Measurements from ENCODE around the gene RHBDL1.

The RHBDL1 gene

DNA sequence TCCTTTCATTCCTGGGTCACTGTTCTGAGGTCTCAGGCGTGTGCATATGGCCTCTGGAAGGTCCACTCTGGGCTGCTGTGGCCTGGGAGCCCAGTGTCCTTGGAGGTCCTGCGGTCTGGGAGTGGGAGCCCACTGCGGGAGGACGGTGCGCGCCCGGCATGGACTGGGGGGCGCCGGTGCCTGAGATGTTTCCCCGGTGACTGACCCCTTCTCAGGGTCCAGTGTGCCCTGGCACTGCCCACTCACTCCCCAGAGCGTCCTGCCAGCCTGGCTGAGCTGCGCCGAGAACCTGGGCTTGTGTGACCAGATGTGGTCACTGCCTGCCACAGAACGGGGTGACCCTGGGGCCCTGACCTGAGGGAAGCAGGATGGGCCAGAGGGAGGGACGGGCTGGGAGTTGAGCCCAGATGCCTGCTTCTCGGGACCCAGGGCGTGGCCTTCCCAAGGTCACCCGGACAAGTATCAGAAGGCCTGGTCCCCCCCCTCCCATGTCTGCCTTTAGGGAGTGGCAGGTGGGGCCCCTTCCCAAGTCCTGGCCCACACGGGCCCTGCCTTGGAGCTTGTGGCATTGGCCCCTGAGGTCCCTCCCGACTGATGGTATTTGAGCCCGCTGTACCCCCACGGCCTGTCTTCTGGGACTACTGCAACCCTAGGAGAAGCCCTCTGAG is 1.1 kb upstream of the RHBDL1 start:
- no peak overlapping the region for H3K27ac ChIP-seq (ENCODE audit: low read length)
- no peak for ATAC-seq (ENCODE audit: insufficient read depth, low read depth)
- no peak overlapping the region for H3K4me2 ChIP-seq (ENCODE audit: insufficient read depth, low read length)

GRCh38 chr16:675884-676564 is 553 bp downstream of the RHBDL1 start:
- no peak for ATAC-seq (ENCODE audit: insufficient read depth, low read depth)
- peaks cover 32% of the 10 kb centered on the region for H3K36me3 ChIP-seq (ENCODE audit: insufficient read depth, low read length)
- TF ChIP-seq, protein P1, sequence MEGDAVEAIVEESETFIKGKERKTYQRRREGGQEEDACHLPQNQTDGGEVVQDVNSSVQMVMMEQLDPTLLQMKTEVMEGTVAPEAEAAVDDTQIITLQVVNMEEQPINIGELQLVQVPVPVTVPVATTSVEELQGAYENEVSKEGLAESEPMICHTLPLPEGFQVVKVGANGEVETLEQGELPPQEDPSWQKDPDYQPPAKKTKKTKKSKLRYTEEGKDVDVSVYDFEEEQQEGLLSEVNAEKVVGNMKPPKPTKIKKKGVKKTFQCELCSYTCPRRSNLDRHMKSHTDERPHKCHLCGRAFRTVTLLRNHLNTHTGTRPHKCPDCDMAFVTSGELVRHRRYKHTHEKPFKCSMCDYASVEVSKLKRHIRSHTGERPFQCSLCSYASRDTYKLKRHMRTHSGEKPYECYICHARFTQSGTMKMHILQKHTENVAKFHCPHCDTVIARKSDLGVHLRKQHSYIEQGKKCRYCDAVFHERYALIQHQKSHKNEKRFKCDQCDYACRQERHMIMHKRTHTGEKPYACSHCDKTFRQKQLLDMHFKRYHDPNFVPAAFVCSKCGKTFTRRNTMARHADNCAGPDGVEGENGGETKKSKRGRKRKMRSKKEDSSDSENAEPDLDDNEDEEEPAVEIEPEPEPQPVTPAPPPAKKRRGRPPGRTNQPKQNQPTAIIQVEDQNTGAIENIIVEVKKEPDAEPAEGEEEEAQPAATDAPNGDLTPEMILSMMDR (IDR thresholded peaks at IDR 0.05; ENCODE audit: borderline replicate concordance, extremely low read depth, low read length, poor library complexity, severe bottlenecking) = no peak
- TF ChIP-seq EZH2 (IDR thresholded peaks at IDR 0.05; ENCODE audit: borderline replicate concordance, low read depth, low read length, severe bottlenecking) = no peak
- H3K27me3 ChIP-seq (ENCODE audit: insufficient read depth, low read length, poor library complexity) = no peaks in the 10 kb centered on the region
- no peak overlapping the region for H3K27ac ChIP-seq (ENCODE audit: low read length)
- no peak for DNase-seq
- peaks cover 17% of the 10 kb centered on the region for H3K4me1 ChIP-seq (ENCODE audit: insufficient read depth, low read length)
- H2AFZ ChIP-seq (ENCODE audit: low read depth, low read length) = no peak overlapping the region
- H3K4me3 ChIP-seq (ENCODE audit: low read depth in 1 of 2, low read length in 2 of 2) = no peak overlapping the region
- H3K79me2 ChIP-seq (ENCODE audit: insufficient read depth, low read length) = peaks cover 7% of the 10 kb centered on the region
- no peak overlapping the region for H3K4me2 ChIP-seq (ENCODE audit: insufficient read depth, low read length)
- H3K9ac ChIP-seq (ENCODE audit: low read depth, low read length) = no peak overlapping the region
- no peaks in the 10 kb centered on the region for H3K9me3 ChIP-seq (ENCODE audit: insufficient read depth, low read length, severe bottlenecking)
- H4K20me1 ChIP-seq (ENCODE audit: insufficient read depth, low read length) = peaks cover 54% of the 10 kb centered on the region

More for the DNA sequence above, 1.1 kb upstream of the RHBDL1 start:
- H3K4me1 ChIP-seq (ENCODE audit: insufficient read depth, low read length) = peaks cover 17% of the 10 kb centered on the region
- peaks cover 47% of the 10 kb centered on the region for H3K36me3 ChIP-seq (ENCODE audit: insufficient read depth, low read length)
- no peaks in the 10 kb centered on the region for H3K27me3 ChIP-seq (ENCODE audit: insufficient read depth, low read length, poor library complexity)
- no peak for DNase-seq
- no peak for TF ChIP-seq EZH2 (IDR thresholded peaks at IDR 0.05; ENCODE audit: borderline replicate concordance, low read depth, low read length, severe bottlenecking)
- TF ChIP-seq, protein P1 (IDR thresholded peaks at IDR 0.05; ENCODE audit: borderline replicate concordance, extremely low read depth, low read length, poor library complexity, severe bottlenecking) = no peak
- no peak overlapping the region for H2AFZ ChIP-seq (ENCODE audit: low read depth, low read length)
- peaks cover 17% of the 10 kb centered on the region for H3K79me2 ChIP-seq (ENCODE audit: insufficient read depth, low read length)
- peaks cover 58% of the 10 kb centered on the region for H4K20me1 ChIP-seq (ENCODE audit: insufficient read depth, low read length)
- no peak overlapping the region for H3K9ac ChIP-seq (ENCODE audit: low read depth, low read length)
- H3K4me3 ChIP-seq (ENCODE audit: low read depth in 1 of 2, low read length in 2 of 2) = no peak overlapping the region
- no peaks in the 10 kb centered on the region for H3K9me3 ChIP-seq (ENCODE audit: insufficient read depth, low read length, severe bottlenecking)

DNA sequence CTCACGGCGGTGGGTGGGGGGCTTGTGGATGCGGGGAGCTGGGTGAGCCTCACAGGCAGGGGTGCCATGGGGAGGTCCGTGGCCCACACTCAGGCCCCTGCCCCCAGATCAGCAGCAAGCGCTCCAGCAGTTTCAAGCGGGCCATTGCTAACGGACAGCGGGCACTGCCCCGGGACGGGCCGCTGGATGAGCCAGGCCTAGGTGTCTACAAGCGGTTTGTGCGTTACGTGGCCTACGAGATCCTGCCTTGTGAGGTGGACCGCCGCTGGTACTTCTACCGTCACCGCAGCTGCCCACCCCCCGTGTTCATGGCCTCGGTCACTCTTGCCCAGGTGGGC is 1.1 kb downstream of the RHBDL1 start:
- Histone ChIP-seq H4K20me1 (ENCODE audit: insufficient read depth, low read length) (peaks cover 54% of the 10 kb centered on the region), H2AFZ (ENCODE audit: low read depth, low read length) (no peak overlapping the region), H3K36me3 (ENCODE audit: insufficient read depth, low read length) (peaks cover 32% of the 10 kb centered on the region), H3K4me3 (ENCODE audit: low read depth in 1 of 2, low read length in 2 of 2) (no peak overlapping the region), H3K4me1 (ENCODE audit: insufficient read depth, low read length) (peaks cover 22% of the 10 kb centered on the region), H3K9ac (ENCODE audit: low read depth, low read length) (no peak overlapping the region), H3K27ac (ENCODE audit: low read length) (no peak overlapping the region), H3K4me2 (ENCODE audit: insufficient read depth, low read length) (no peak overlapping the region), H3K27me3 (ENCODE audit: insufficient read depth, low read length, poor library complexity) (no peaks in the 10 kb centered on the region), H3K9me3 (ENCODE audit: insufficient read depth, low read length, severe bottlenecking) (no peaks in the 10 kb centered on the region), H3K79me2 (ENCODE audit: insufficient read depth, low read length) (peaks cover 12% of the 10 kb centered on the region)
- no peak for DNase-seq
- TF ChIP-seq, protein P1 (IDR thresholded peaks at IDR 0.05; ENCODE audit: borderline replicate concordance, extremely low read depth, low read length, poor library complexity, severe bottlenecking) = no peak
- no peak for TF ChIP-seq EZH2 (IDR thresholded peaks at IDR 0.05; ENCODE audit: borderline replicate concordance, low read depth, low read length, severe bottlenecking)
- no peak for ATAC-seq (ENCODE audit: insufficient read depth, low read depth)
